GM19397 (cell line): ENCODE results near the gene PYDC1.
"Not testable (repeated sequence)": the region's sequence is repeated elsewhere in the genome, so short reads cannot be mapped to it uniquely, and the experiment has no call there.

Source experiments
- ATAC-seq: cut with Tn5 transposase; IDR thresholded peaks from one replicate; pipeline ENCODE4 v1.9.1; 2021; ENCODE audit warnings: mild to moderate bottlenecking, moderate library complexity; ENCODE audit not compliant: unreplicated experiment

The PYDC1 gene

DNA sequence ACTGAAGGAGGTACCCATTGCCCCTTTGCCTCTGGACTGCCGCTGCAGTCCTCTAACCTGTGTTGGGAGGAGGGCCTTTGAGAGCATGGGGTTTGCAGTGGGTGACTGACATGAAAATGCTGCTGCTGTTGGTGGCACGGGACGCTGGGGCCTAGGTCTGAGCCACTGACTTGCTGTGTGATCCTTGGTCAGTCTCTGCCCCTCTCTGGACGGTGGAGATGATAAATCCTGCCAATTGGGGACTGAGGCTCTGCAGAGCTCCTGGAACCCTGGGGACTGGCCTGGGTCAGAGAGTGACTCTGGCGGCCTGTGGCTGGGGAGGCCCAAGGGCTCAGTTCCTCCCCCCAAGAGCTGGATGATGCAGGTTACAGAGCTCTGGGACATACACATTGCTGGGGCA, 6.1 kb upstream of the PYDC1 start:
- no peak for ATAC-seq

DNA sequence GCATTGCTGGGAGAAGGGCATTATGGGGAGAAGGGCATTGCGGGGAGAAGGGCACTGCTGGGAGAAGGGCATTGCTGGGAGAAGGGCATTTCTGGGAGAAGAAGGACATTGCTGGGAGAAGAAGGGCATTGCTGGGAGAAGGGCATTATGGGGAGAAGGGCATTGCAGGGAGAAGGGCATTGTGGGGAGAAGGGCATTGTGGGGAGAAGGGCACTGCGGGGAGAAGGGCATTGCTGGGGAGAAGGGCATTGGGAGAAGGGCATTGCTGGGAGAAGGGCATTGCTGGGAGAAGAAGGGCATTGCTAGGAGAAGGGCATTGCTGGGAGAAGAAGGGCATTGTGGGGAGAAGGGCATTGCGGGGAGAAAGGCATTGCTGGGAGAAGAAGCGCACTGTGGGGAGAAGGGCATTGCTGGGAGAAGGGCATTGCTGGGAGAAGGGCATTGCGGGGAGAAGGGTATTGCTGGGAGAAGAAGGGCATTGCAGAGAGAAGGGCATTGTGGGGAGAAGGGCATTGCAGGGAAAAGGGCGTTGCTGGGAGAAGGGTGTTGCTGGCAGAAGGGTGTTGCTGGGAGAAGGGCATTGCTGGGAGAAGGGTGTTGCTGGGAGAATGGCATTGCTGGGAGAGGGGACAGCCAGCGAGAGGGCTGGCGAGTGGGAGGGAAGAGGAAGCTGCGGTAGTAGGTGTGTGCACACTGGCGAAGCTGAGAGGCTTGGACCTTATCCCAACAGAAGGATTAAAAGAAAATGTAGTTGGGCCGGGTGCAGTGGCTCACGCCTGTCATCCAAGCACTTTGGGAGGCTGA, 4.6 kb upstream of the PYDC1 start:
- ATAC-seq: no peak

DNA sequence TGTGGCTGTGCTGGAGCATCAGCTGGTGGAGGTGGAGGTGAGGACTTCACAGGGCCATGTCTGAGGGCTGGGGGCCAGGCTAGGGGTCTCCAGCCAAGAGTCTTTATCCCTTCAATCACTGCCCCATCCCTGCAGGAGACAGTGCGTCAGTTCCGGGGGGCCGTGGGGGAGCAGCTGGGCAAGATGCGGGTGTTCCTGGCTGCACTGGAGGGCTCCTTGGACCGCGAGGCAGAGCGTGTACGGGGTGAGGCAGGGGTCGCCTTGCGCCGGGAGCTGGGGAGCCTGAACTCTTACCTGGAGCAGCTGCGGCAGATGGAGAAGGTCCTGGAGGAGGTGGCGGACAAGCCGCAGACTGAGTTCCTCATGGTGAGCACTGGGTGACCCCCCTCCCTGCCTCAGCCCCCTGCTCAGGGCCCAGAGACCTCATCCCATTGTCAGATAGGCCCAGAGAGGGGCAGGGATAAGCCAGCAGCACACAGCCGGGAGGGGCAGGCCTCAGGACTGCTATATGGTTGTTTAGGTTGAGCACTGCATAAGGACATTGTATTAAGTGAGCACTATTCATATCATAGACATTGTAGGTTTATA, 2.3 kb upstream of the PYDC1 start:
- ATAC-seq: no peak

DNA sequence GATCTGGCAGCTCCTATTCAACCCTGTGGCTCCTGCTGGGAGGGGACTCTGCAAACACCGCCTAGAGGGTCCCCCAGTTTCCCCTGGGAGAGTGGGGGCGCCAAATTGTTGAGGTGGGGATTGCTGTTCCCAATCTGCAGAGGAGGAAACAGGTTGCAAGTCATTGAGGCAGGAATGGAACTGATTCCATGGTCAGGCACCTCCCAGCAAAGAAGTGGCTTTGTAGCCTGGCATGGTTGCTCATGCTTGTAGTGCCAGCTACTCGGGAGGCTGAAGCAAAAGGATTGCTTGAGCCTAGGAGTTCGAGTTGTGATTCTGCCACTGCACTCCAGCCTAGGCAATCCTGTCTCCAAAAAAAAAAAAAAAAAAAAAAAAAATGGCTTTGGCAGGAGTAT, 198 bp upstream of the PYDC1 start:
- no peak for ATAC-seq

DNA sequence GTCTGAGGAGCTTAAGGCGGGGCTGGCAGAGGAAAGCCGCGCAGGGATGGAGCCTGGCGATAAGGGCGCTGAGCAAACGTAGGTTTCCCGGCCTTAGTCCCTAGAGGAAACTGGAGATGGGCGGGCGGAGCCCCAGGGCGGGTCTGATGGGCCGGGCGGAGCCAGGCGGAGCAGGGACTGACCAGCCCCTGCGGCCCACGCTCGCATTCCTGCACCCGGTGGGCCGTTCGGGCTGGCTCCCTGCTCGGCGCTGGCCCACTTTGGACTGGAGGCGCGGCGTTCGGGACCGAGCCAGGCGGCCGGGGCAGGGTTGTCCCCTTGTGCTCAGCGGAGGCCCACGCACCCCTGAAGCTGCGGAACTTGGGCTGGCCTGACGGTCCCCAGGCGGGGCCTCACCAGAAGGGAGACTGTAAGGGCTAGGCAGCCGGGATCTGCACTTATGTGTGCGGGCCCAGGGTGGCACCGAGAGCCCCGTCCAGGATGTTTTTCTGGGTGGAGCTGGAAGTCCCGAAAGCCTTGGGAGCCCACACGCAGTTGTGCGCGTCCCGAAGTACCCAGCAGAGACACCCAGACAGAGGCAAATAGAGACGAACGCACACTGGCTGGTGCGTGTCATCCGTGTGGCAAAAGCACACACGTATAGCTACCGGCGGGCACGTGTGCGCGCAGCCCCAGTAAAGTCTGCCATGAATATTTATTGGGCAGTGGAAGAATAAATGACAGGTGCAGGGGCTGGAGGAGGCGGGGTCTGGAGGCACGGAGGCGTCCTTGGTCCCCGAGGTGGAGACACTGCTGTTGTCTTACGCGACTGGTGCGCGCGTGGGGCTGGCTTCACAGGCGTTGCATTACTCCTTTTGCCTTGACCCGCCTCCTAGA, 1.4 kb downstream of the PYDC1 start:
- ATAC-seq: no peak

DNA sequence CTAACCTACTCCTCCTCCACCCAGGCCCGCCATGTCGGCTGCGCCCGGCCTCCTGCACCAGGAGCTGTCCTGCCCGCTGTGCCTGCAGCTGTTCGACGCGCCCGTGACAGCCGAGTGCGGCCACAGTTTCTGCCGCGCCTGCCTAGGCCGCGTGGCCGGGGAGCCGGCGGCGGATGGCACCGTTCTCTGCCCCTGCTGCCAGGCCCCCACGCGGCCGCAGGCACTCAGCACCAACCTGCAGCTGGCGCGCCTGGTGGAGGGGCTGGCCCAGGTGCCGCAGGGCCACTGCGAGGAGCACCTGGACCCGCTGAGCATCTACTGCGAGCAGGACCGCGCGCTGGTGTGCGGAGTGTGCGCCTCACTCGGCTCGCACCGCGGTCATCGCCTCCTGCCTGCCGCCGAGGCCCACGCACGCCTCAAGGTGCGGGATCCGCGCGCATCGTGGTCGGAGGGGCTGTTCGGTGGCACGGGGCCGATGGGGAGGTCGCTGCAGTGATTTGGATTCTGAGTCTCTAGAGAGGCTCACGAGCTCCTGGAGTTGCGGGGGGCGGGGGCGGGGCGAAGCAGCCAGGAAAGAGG, 2.1 kb downstream of the PYDC1 start:
- no peak for ATAC-seq

DNA sequence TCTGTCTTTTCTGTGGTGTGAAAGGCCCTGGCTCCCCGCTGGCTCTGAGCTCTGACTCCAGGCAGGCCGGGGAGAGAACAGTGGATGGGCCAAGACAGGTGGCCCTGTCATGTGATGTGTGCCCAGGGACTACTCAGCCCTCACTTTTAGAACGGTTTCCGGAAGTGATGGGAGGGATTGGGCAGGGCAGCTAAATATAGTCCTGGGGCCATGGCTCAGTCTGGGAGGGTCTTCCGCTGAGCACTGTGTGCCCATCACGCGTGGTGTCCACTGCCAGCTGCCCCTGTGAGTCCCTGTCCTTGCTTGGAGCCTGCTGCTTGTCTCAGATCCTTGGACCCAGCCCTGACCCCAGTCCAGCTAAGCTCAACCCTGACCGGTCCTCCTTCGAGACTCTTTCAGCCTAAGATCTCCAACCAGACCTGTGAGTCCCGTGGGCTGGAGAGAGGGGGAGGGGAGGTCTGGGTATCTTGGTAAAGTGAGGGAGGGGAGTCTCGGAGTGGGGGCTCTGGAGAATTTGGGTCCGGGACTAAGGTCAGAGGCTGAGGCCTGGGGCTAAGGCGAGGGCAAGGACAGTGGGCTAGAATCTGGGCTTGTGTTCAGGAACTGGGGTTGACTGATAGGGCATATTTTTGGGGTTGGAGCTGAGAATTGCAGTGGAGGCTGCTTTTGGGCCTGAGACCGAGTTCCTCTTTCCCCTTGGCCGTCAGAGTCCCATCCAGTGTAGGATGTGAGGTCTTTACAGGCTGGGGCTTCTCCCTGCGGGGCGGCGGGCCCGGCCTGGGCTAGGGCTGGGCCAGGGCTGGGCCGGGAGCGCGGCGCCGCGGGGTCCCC, 2.8 kb downstream of the PYDC1 start, which contains the start of gene TRIM72:
Gene TRIM72, plus strand, starts transcription at position 243 of the 831 bp plus-strand sequence. CDS start 620 bp downstream, outside the sequence.
- no peak for ATAC-seq

DNA sequence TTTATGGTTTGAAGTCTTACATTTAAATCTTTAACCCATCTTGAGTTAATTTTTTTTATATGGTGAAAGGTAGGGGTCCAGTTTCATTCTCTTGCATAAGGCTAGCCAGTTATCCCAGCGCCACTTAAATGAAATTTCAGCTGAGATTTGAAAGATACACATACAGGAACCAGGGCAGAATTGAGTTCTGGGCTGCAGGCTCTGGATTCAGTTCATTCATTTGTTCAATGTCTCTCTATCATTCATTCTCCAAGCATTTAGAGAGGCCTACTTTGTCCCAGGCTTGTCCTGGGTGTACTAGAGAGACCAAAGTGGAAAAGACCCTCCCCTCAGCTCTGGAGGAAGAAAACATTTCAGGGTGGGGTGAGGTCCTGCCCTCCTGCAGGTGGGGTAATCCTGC, 3.6 kb downstream of the PYDC1 start:
- ATAC-seq: no peak

DNA sequence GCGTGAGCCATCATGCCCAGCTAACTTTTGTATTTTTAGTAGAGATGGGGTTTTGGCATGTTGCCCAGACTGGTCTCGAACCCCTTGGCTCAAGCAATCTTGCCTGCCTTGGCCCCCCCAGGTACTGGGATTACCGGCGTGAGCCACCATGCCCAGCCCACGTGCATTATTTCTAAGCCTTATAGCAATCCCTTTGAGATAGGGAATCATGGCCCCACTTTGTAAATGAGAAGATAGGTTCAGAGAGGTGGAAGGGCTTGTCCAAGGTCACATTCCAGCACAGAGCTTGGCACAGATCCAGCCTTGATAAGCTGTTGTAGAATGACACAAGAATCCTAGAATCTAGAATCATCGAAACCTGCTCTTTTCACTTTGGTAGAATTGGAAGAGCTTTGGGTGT, 10.2 kb downstream of the PYDC1 start:
- no peak for ATAC-seq

DNA sequence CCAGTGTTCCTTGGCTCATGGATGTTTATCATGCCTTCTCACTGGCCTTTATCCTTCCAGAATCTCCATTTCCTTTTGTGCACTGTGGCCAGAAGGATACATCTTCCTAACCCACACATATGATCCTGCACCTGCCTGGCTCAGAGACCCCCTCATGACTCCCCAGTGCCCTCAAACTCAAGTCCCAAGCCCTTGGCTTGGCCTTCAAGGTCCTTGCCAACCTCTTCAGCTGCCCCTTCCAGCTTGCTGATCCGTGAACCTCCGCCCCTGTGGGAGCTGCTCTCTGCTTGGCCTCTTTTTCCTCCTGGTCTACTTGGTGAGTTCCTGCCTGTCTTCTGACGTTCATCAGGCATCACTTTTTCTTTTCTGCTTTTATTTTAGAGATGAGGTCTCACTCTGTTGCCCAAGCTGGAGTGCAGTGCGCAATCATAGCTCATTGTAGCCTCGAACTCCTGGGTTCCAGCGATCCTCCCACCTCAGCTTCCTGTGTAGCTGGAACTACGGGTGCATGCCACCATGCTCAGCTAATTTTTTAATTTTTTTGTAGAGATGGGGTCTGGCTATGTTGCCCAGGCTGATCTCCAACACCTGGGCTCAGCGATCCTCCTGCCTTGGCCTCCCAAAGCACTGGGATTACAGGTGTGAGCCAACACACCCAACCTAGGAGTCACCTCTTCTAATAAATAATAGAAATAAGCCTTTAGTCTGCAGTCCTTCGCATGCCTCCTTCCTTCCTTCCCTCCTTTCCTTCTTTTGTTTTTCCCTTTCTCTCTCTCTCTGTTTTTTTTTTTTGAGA, 11.9 kb downstream of the PYDC1 start:
- no peak for ATAC-seq

DNA sequence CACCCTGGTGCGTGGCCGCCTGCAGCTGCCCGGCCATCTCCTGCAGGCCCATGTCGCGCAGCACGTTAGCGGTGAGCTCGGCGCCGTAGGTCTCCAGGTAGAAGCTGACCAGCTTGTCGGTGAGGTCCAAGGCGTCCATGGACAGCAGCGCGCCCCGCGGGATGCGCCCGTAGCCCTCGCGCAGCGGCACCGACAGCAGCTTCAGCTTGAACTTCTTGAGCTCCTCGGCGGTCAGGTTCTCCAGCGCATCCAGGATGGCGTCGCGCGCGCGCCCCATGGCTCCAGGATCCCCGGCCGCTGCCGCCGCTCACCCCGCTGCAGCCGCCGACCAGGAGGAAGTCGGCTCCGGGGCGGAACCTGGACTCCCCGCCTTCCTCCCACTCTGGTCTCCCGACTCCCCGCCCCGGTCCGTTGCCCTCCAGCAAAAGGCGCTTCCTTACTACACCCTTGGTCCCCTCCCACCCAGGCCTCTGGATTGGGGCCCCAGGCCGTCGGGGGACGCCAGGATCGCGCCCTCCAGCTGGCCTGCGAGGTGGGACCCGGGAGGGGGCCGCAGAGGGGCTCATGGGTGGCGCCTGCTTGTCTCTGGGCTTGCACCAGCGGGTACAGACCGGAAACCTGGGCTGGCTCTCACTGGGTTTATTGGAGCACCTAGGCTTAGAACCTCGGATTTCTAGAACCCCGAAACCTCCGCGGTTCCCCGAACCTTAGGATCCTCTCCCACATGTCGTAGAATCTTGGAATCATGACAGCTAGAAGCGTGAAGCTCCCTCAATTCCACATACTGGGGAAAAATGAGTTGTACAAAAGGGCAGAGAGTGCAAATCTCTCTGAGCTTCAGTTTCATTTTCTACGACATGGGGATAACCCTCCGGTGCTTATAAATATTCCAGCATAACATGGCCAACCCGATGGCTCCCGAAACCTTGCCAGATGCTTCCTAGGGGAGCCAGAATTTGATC, 14.2 kb downstream of the PYDC1 start, which contains the start of gene PYCARD:
Gene PYCARD, minus strand, starts transcription at position 347 of the 962 bp plus-strand sequence. Its CDS starts 70 bp downstream, at position 277.
- ATAC-seq: peak; percentile 30

DNA sequence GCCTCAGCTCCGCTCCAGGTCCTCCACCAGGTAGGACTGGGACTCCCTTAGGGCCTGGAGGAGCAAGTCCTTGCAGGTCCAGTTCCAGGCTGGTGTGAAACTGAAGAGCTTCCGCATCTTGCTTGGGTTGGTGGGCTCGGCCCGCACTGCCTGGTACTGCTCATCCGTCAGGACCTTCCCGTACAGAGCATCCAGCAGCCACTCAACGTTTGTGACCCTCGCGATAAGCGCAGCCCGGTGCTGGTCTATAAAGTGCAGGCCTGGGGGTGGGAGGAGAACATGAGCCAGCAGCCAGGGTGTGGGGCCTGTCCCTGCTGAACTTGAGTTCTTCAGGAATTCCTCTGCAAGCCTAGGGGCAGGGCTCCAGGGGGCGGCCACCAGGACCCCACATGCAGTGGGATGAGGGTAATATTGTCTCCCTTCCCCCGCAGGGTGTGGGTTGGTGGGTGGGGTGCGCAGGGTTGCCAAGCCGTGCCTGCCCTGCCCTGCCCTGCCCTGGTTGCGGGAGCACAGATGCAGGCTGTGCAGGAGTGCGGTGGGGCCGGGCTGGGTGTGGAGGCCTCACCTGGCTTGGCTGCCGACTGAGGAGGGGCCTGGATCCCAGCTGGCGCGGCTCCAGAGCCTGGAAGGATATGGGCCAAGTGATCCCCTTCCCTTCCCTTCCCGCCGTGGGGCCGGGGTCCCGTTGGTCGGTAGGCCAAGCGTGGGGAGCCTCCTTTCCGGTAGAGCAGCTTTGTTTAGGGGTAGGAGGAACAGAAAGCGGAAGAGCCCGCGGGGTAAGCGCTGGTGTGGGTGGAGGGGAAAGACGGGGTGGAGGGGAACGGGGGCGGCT, 15.1 kb downstream of the PYDC1 start:
- peak; percentile 48 for ATAC-seq

DNA sequence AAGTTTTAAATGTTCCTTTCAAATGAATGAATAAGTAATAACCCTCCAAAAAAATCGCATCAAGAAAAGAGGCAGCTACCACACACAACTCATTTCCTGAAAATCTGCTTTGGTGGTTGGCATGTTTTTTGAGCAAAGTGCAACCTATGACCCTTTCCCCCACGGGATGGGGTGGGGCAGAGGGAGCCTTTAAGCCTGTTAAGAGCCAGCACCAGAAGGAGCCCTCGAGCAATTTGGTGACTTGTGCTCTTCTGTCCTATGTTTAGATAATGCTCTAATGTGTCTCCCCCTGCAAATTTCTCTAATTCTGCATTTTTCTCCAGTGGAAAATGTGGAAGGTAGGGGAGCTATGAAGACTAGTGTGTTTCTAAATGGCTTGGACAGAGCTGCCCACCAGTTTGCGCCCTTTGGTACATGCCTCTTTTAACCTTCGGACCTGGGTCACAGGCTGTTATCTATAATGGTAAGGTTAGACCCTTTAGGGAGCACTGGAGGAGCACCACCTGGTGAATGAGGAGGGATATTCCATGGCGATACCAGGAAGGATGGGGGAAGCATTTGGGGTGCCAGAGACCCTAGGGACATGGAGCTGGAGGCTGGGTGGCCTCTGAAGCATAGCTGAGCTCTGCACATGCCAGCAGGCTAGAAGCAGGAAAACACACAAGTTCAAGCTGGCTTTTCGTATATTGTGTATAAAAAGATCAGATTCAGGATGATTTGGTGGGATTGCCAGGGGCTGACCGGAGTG, 15.9 kb downstream of the PYDC1 start:
- ATAC-seq: no peak

DNA sequence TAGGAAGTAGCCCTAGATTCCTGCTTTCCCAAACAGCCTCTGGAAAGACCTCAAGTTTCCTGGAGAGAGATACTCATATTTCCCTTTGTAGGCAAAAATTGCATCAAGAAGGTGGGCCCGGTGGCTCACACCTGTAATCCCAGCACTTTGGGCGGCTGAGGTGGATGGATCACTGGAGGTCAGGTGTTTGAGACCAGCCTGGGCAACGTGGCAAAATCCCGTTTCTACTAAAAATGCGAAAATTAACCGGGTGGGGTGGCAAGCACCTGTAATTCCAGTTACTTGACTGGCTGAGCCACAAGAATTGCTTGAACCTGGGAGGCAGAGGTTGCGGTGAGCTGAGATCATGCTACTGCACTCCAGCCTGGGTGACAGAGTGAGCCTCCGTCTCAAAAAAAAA, 16.8 kb downstream of the PYDC1 start:
- ATAC-seq: not testable (repeated sequence)

DNA sequence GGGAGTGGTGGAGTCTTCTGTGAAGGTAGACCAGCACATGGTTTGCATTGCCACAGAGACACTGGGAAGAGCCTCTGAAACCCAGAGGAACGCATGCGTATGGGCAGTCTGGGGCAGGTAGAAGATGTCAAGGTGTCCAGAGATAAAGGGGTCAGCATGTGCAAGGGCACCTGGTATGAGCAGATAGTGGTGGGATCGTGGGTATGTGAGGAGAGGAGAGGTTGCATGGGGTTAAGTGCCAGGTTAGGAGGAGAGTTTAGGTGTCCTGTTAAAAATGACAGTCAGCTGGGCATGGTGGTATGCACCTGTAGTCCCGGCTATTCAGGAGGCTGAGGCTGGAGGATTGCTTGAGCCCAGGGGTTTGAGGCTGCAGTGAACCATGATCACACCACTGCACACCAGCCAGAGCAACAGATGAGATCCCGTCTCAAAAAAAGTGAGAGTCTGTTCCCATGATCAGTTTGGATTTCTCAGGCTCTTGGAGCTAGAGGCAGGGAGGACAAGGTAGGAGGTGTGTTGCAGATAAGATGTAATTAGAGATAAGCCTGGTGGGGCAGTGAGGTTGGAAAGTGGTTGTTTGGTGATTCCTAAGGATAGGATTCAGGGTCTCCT, 17.4 kb downstream of the PYDC1 start:
- ATAC-seq: no peak

DNA sequence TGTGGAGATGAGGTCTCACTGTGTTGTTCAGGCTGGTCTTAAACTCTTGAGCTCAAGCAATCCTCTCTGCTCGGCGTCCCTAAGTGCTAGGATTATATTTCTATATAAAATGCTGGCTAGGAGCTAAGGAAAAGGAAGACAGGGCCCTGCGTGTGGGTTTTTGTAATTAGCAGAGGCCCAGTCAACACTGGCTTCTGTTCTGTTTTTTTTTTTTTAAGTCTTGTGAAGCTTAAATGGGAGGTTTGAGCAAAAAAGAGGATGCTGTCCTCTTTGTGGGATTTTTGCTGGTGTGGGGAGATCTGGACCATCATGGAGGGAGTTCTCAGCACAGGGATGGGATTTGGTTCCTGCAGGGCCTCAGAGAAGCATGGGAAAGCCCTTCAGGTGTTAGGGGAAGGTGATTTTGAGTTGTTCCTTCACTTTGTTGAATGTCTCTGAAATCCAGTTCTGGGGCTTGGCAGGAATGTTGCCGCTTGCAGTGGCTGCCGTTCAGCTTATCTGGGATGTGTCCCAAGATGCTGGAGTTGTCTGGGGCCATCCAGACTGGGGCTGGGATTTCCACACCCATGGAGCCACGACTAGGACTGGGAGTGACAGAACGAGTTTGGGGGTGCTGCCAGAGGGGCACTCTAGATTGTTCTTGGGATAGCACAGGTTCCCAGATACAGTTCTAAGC, 18.6 kb downstream of the PYDC1 start:
- no peak for ATAC-seq
